OCI-LY7 (cell line): Measurements from ENCODE around the gene SMURF2. TPM values are rescaled to one million over a fixed set of nuclear protein-coding genes. Genes with fewer than 3 reads are reported as not detected.

Experiments
- BruUV-seq: library from RNA; stranded (reverse); fragments of 400-500 nt; replicated peaks from 2 replicates; lab custom pipeline; 2021; lab: Mats Ljungman, UMichigan
- CTCF ChIA-PET: fragments of 300-600 bp; sonication (Branson Sonifier 250); formaldehyde crosslinking; loops from one replicate; lab custom pipeline; 2022; ENCODE audit warnings: antibody characterized with exemption; ENCODE audit not compliant: unreplicated experiment; lab: Charles Lee
- POLR2A ChIA-PET: fragments of 300-600 bp; sonication (Branson Sonifier 250); formaldehyde crosslinking; loops from one replicate; lab custom pipeline; 2022; ENCODE audit warnings: antibody characterized with exemption; lab: Charles Lee
- DNase-seq: peaks from one replicate; pipeline ENCODE4 v3.0.0-alpha.2; 2015; ENCODE audit warnings: low spot score
- H2AFZ ChIP-seq: fragments of 200-600 bp; sonication (generic), shearing (Covaris generic); 2 replicates; pipeline ENCODE4 v1.6.1; 2014; ENCODE audit warnings: mild to moderate bottlenecking, antibody characterized with exemption, low read length, moderate library complexity
- H3K27ac ChIP-seq: fragments of 200-600 bp; sonication (generic); 2 replicates; pipeline ENCODE4 v1.5.1; 2014; ENCODE audit warnings: mixed run types, low read depth, mild to moderate bottlenecking, moderate library complexity, low read length, inconsistent platforms; ENCODE audit not compliant: poor library complexity, severe bottlenecking
- H3K36me3 ChIP-seq: fragments of 200-600 bp; sonication (generic); 2 replicates; pipeline ENCODE4 v1.6.1; 2014; ENCODE audit warnings: mild to moderate bottlenecking, antibody characterized with exemption, low read length, moderate library complexity, mixed read lengths; ENCODE audit not compliant: insufficient read depth
- H3K4me1 ChIP-seq: fragments of 200-600 bp; sonication (generic); 2 replicates; pipeline ENCODE4 v1.5.1; 2014; ENCODE audit warnings: mild to moderate bottlenecking, low read length; ENCODE audit not compliant: insufficient read depth, poor library complexity, severe bottlenecking
- H3K4me2 ChIP-seq: fragments of 200-600 bp; sonication (generic); 2 replicates; pipeline ENCODE4 v1.6.1; 2014; ENCODE audit warnings: mild to moderate bottlenecking, low read length
- H3K4me3 ChIP-seq: fragments of 200-600 bp; sonication (generic); 2 replicates; pipeline ENCODE4 v1.5.1; 2014; ENCODE audit warnings: mild to moderate bottlenecking, low read depth, low read length; ENCODE audit not compliant: poor library complexity, severe bottlenecking
- H3K79me2 ChIP-seq: fragments of 200-600 bp; sonication (generic); 2 replicates; pipeline ENCODE4 v1.6.1; 2016; ENCODE audit warnings: low read depth, mild to moderate bottlenecking, low read length, moderate library complexity, mixed read lengths; ENCODE audit not compliant: insufficient read depth
- H3K9me2 ChIP-seq: fragments of 200-600 bp; sonication (generic); 2 replicates; pipeline ENCODE4 v1.6.1; 2016; ENCODE audit warnings: mild to moderate bottlenecking, low read length, mixed read lengths; ENCODE audit not compliant: insufficient read depth
- H3K9me3 ChIP-seq: fragments of 200-600 bp; sonication (generic); 2 replicates; pipeline ENCODE4 v1.6.1; 2014; ENCODE audit warnings: mild to moderate bottlenecking, mixed run types, low read length, mixed read lengths
- H4K20me1 ChIP-seq: fragments of 200-600 bp; sonication (generic); 2 replicates; pipeline ENCODE4 v1.6.1; 2014; ENCODE audit warnings: mild to moderate bottlenecking, antibody characterized with exemption, low read length, moderate library complexity, mixed read lengths; ENCODE audit not compliant: insufficient read depth
- EZH2phosphoT487 ChIP-seq: fragments of 200-600 bp; sonication (generic); IDR thresholded peaks from 2 replicates; pipeline ENCODE4 v1.6.1; 2018; ENCODE audit warnings: low read depth, borderline replicate concordance, mild to moderate bottlenecking, mixed run types, antibody characterized with exemption, low read length, moderate library complexity, mixed read lengths
- intact Hi-C: fragments of 100-400 bp; cut with micrococcal nuclease; formaldehyde crosslinking; loops from one replicate; pipeline ENCODE4 v1.10.0; 2022; ENCODE audit not compliant: unreplicated experiment
- total RNA-seq, 2 experiments: library from RNA; depleted of rRNA in 1 of 2; stranded (reverse); fragments of >200 nt in 1 of 2; shearing (Covaris generic) in 1 of 2; gene quantifications; 2 replicates each; pipeline ENCODE4 v1.2.3, GENCODE V29; 2014 to 2022
- TF ChIP-seq, protein P1 (sequence below): fragments of 200-600 bp; sonication (generic); conservative IDR thresholded peaks from 2 replicates; pipeline ENCODE4 v1.5.1; 2014; ENCODE audit warnings: mild to moderate bottlenecking, antibody characterized with exemption, low read length, moderate library complexity, mixed read lengths

Gene SMURF2
- total RNA-seq, 2 experiments from 2014 or later = 15.6 to 20.8 TPM

DNA sequence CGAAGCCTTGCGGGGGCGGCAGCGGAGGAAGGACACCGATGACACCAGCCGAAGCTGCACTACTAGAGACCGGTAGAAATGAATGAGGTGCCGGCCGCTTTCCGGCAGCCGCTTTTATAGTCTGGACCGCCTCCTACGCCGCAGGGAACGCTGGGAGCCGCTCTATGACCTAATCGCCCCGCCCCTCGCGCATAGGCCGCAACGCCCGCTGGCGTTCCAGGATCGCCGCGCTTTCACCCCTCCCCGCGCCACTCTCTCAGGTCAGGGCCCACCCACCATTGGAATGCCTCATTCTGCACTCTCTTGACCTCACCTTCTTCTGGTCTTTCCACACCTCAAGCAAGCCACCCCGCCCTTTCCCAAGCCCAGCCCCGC is 155.9 kb downstream of the SMURF2 start, which contains the start of gene DDX5:
DDX5 (minus strand) TSS at position 89 of the 375 bp plus-strand sequence. CDS start 170 bp downstream, outside the sequence.
- Histone ChIP-seq H3K36me3 (peaks cover 79% of the 10 kb centered on the region), H3K79me2 (peaks cover 90% of the 10 kb centered on the region), H3K4me2 (peak within 1 kb of the TSS; percentile 96), H3K9me3 (no peaks in the 10 kb centered on the region), H3K4me3 (peak within 1 kb of the TSS; percentile 100), H3K27ac (peak within 1 kb of the TSS; percentile 90), H3K4me1 (peaks cover 40% of the 10 kb centered on the region), H2AFZ (peak within 1 kb of the TSS; percentile 71), H4K20me1 (peaks cover 50% of the 10 kb centered on the region), H3K9me2 (no peaks in the 10 kb centered on the region)
- BruUV-seq = no TSS peak
- CTCF ChIA-PET = interaction anchor here (0.6 to 0.7 kb wide), 2 partner anchors 283 to 490 kb away, joined by 4 to 6 read pairs; no protein-coding TSS in a partner anchor
- DNase-seq = peak; percentile 97
- POLR2A ChIA-PET = interaction anchor here (0.6 to 2.3 kb wide), 10 partner anchors 9 to 771 kb away, joined by 3 to 17 read pairs (median 4); partner anchors contain the start of gene POLG2
- intact Hi-C loops = no loop called here
- TF ChIP-seq, protein P1, sequence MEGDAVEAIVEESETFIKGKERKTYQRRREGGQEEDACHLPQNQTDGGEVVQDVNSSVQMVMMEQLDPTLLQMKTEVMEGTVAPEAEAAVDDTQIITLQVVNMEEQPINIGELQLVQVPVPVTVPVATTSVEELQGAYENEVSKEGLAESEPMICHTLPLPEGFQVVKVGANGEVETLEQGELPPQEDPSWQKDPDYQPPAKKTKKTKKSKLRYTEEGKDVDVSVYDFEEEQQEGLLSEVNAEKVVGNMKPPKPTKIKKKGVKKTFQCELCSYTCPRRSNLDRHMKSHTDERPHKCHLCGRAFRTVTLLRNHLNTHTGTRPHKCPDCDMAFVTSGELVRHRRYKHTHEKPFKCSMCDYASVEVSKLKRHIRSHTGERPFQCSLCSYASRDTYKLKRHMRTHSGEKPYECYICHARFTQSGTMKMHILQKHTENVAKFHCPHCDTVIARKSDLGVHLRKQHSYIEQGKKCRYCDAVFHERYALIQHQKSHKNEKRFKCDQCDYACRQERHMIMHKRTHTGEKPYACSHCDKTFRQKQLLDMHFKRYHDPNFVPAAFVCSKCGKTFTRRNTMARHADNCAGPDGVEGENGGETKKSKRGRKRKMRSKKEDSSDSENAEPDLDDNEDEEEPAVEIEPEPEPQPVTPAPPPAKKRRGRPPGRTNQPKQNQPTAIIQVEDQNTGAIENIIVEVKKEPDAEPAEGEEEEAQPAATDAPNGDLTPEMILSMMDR = no peak
- TF ChIP-seq EZH2phosphoT487 = no peak

DNA sequence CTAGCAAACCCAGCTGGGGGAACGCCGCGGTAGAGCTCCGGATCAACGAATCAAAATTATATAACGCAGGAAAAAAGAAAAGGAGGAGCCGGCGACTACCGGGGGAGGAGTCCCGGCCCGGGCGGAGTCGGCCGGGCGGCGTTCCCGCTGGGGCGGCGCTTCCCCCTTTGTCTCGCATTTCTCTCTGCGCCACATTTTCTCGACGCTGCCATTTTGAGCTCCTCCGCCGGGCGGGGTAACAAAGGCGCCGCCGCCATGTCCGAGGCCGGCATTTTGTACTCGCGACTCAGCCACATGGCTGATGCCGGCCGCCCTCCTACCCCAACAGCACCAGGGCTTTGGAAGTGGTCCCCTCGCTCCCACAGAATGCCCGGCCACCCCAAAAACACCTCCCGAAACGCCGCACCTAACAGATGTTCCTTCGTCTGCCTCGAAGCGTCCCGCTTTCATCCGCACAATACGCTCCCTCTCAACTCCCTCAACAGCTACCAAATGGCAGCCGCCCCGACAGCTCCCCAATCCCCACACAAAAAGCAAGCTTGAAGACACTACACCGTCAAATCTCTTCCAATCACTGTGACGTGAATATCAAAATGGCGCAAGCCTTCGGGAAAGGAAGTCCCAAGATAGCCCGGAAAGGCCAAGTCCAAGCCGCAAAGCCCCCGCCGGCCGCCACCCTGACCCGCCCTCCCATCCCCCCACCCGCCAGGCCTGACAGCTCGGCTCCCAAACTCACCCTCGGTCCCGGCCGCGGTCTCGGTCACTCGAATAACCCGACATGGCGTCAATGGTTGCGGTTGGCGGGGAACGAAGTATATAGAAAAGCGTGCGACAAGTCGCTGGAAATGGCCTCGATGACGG is 156.5 kb downstream of the SMURF2 start:
- intact Hi-C loops = no loop called here
- Histone ChIP-seq H3K4me1 (peaks cover 46% of the 10 kb centered on the region), H3K79me2 (peaks cover 93% of the 10 kb centered on the region), H3K4me3 (peak overlapping the region; percentile 100), H2AFZ (no peak overlapping the region), H3K9me3 (no peaks in the 10 kb centered on the region), H3K4me2 (peak overlapping the region; percentile 96), H4K20me1 (peaks cover 50% of the 10 kb centered on the region), H3K36me3 (peaks cover 81% of the 10 kb centered on the region), H3K27ac (peak overlapping the region; percentile 90), H3K9me2 (no peaks in the 10 kb centered on the region)
- peak; percentile 92 for DNase-seq
- ChIA-PET POLR2A (interaction anchor here (0.6 to 1.6 kb wide), 9 partner anchors 9 to 573 kb away, joined by 3 to 17 read pairs (median 3); partner anchors contain the start of genes MILR1 and POLG2), CTCF (no interaction called here)
- no peak for TF ChIP-seq EZH2phosphoT487
- TF ChIP-seq, protein P1 = no peak
- no TSS peak for BruUV-seq
